Peyer's patch (tissue), 4 donors: ENCODE measurements around the gene CD9.

ENCODE experiments used
- POLR2A ChIP-seq, 2 donors: fragments of 450-650 bp; IDR thresholded peaks; one replicate each; pipeline ENCODE4 v1.5.1; 2017; ENCODE audit warnings: antibody characterized with exemption in 2 of 2, mild to moderate bottlenecking in 2 of 2, moderate library complexity in 2 of 2
- TF ChIP-seq, protein P1 (sequence below), 6 experiments: fragments of 450-650 bp in 4 of 6; fragments of 200-600 bp in 2 of 6; sonication (generic) in 1 of 6; IDR thresholded peaks; one replicate each; pipeline ENCODE4 v1.5.1; 2017 to 2019; ENCODE audit warnings: antibody characterized with exemption in 6 of 6, mild to moderate bottlenecking in 3 of 6, moderate library complexity in 1 of 6

DNA sequence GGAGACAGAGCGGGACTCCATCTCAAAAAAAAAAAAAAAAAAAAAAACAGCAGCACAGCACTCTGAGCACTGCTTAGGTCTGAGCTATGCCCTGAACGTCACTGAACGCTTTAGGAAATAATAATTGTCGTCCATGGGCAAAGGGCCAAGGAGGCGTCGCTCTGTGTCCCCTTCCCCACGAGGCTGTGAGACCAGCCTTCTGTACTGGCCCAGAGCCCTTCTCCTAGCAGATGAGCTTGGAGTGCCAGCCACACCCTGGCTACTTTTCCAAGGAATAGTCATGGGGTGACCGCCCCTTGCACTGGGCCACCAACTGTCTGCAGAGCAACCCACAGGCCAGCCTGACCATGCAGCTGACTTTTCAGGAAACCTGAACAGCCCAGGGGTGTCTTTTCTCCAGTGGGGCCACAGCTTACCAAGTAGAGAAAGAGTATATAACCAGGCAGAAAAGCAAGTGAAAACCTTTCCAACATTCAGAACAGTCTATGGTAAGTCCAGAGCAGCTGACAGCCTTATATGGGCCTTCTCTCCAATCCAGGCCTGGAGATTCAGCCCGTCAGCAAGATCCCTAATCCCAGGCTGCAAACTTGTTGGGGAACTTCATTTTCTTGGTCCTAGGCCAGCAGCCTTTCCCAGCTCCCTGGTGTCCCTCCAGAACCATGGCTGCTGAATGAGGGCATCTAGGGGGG is 28.5 kb downstream of the CD9 start:
- TF ChIP-seq, protein P1, sequence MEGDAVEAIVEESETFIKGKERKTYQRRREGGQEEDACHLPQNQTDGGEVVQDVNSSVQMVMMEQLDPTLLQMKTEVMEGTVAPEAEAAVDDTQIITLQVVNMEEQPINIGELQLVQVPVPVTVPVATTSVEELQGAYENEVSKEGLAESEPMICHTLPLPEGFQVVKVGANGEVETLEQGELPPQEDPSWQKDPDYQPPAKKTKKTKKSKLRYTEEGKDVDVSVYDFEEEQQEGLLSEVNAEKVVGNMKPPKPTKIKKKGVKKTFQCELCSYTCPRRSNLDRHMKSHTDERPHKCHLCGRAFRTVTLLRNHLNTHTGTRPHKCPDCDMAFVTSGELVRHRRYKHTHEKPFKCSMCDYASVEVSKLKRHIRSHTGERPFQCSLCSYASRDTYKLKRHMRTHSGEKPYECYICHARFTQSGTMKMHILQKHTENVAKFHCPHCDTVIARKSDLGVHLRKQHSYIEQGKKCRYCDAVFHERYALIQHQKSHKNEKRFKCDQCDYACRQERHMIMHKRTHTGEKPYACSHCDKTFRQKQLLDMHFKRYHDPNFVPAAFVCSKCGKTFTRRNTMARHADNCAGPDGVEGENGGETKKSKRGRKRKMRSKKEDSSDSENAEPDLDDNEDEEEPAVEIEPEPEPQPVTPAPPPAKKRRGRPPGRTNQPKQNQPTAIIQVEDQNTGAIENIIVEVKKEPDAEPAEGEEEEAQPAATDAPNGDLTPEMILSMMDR (IDR thresholded peaks at IDR 0.05), result no peak
- TF ChIP-seq POLR2A (IDR thresholded peaks at IDR 0.05), result no peak
